Hepatocyte (in vitro differentiated cells): Measurements from ENCODE around the gene NDUFV1. TPM values are rescaled to one million over a fixed set of nuclear protein-coding genes. Genes with fewer than 3 reads are reported as not detected.

ENCODE experiments used
- DNase-seq: peaks from one replicate; pipeline ENCODE4 v3.0.0-alpha.2; 2016; ENCODE audit warnings: low spot score
- H2AFZ ChIP-seq: fragments of 200-600 bp; sonication (generic); 2 replicates; pipeline ENCODE4 v1.6.0; 2016; ENCODE audit warnings: antibody characterized with exemption, mild to moderate bottlenecking
- H3K27ac ChIP-seq: fragments of 200-600 bp; sonication (generic); 2 replicates; pipeline ENCODE4 v1.5.1; 2016; ENCODE audit warnings: mild to moderate bottlenecking
- H3K27me3 ChIP-seq: fragments of 200-600 bp; sonication (generic); 2 replicates; pipeline ENCODE4 v1.6.1; 2016
- H3K36me3 ChIP-seq: fragments of 200-600 bp; sonication (generic); replicated peaks from 2 replicates; pipeline ENCODE4 v1.5.1; 2016; ENCODE audit warnings: low read depth; ENCODE audit not compliant: insufficient read depth
- H3K4me1 ChIP-seq: fragments of 200-600 bp; sonication (generic); 2 replicates; pipeline ENCODE4 v1.5.1; 2016; ENCODE audit warnings: mild to moderate bottlenecking, moderate library complexity; ENCODE audit not compliant: insufficient read depth
- H3K4me2 ChIP-seq: fragments of 200-600 bp; sonication (generic); 2 replicates; pipeline ENCODE4 v1.6.0; 2016
- H3K4me3 ChIP-seq: fragments of 200-600 bp; sonication (generic); 2 replicates; pipeline ENCODE4 v1.5.1; 2016; ENCODE audit warnings: mild to moderate bottlenecking
- H3K79me2 ChIP-seq: fragments of 200-600 bp; sonication (generic); 2 replicates; pipeline ENCODE4 v1.6.0; 2017; ENCODE audit warnings: mild to moderate bottlenecking
- H3K9me2 ChIP-seq: fragments of 200-600 bp; sonication (generic); replicated peaks from 2 replicates; pipeline ENCODE4 v1.6.0; 2017; ENCODE audit warnings: mild to moderate bottlenecking; ENCODE audit not compliant: insufficient read depth
- H3K9me3 ChIP-seq: fragments of 200-600 bp; sonication (generic); 2 replicates; pipeline ENCODE4 v1.5.1; 2016; ENCODE audit warnings: low read depth, mild to moderate bottlenecking
- H4K20me1 ChIP-seq: fragments of 200-600 bp; sonication (generic); 2 replicates; pipeline ENCODE4 v1.6.0; 2016; ENCODE audit warnings: mild to moderate bottlenecking; ENCODE audit not compliant: insufficient read depth, poor library complexity, severe bottlenecking
- CTCF ChIP-seq: fragments of 200-600 bp; sonication (generic); IDR thresholded peaks from 2 replicates; pipeline ENCODE4 v1.5.1; 2016; ENCODE audit warnings: antibody characterized with exemption, mild to moderate bottlenecking; ENCODE audit not compliant: poor library complexity
- EZH2 ChIP-seq: fragments of 200-600 bp; sonication (generic); IDR thresholded peaks from 2 replicates; pipeline ENCODE4 v1.6.1; 2016; ENCODE audit warnings: antibody characterized with exemption, mild to moderate bottlenecking, borderline replicate concordance
- EZH2phosphoT487 ChIP-seq: fragments of 200-600 bp; sonication (generic); IDR thresholded peaks from one replicate; pipeline ENCODE4 v1.6.1; 2018; ENCODE audit warnings: antibody characterized with exemption, mild to moderate bottlenecking, low read depth, moderate library complexity; ENCODE audit not compliant: unreplicated experiment, severe bottlenecking
- WGBS: methylation state at CpG from one replicate; pipeline ENCODE4 v1.1.6; 2016; ENCODE audit warnings: low lambda C conversion rate; ENCODE audit errors: missing lambda C conversion rate; 5-methylcytosine and 5-hydroxymethylcytosine counted together
- polyA plus RNA-seq: library from polyadenylated mRNA; unstranded; fragments of >200 nt; fragmentation: Nextera tagmentation; extraction: Ambion mirVana; gene quantifications from 2 replicates; pipeline ENCODE4 v1.2.1, GENCODE V29; 2016
- total RNA-seq: library from RNA; depleted of rRNA; stranded (reverse); fragments of >200 nt; gene quantifications from 2 replicates; pipeline ENCODE4 v1.2.3, GENCODE V29; 2014

Gene NDUFV1
- total and polyA plus RNA-seq, 2 experiments from 2014 or later, result 194 to 226 TPM

GRCh38 chr11:67605231-67606011 is 1.3 kb upstream of the NDUFV1 start:
- no peaks in the 10 kb centered on the region for H3K9me2 ChIP-seq
- H4K20me1 ChIP-seq, result no peaks in the 10 kb centered on the region
- peak; percentile 46 for DNase-seq
- H3K79me2 ChIP-seq, result peaks cover 18% of the 10 kb centered on the region
- no peaks in the 10 kb centered on the region for H3K9me3 ChIP-seq
- peaks cover 15% of the 10 kb centered on the region for H3K4me1 ChIP-seq
- no peak overlapping the region for H3K4me3 ChIP-seq
- H3K36me3 ChIP-seq, result no peaks in the 10 kb centered on the region
- H3K27ac ChIP-seq, result peak overlapping the region; percentile 67
- TF ChIP-seq EZH2phosphoT487 (no peak), CTCF (no peak), EZH2 (no peak)
- no peak overlapping the region for H2AFZ ChIP-seq
- peak overlapping the region; percentile 78 for H3K4me2 ChIP-seq
- WGBS, result 57% methylated on average over 11 of the region's 11 CpGs
- no peaks in the 10 kb centered on the region for H3K27me3 ChIP-seq

- Histone ChIP-seq H3K9me2 (no peaks in the 10 kb centered on the region), H3K27ac (peak overlapping the region; percentile 67), H3K36me3 (no peaks in the 10 kb centered on the region), H2AFZ (peak overlapping the region; percentile 62), H3K79me2 (peaks cover 18% of the 10 kb centered on the region), H3K4me2 (peak overlapping the region; percentile 78), H3K27me3 (no peaks in the 10 kb centered on the region), H3K9me3 (no peaks in the 10 kb centered on the region), H3K4me1 (peaks cover 15% of the 10 kb centered on the region), H4K20me1 (no peaks in the 10 kb centered on the region), H3K4me3 (no peak overlapping the region)
- 54% methylated on average over 14 of the region's 17 CpGs for WGBS
- DNase-seq, result peak; percentile 46
- TF ChIP-seq EZH2phosphoT487 (no peak), EZH2 (no peak), CTCF (no peak)
Measured at GRCh38 chr11:67606093-67606491, 644 bp upstream of the NDUFV1 start.

- no peaks in the 10 kb centered on the region for H3K9me2 ChIP-seq
- TF ChIP-seq EZH2phosphoT487, result no peak
- no peak for TF ChIP-seq CTCF
- no peak for TF ChIP-seq EZH2
- no peak overlapping the region for H2AFZ ChIP-seq
- H3K4me2 ChIP-seq, result peak overlapping the region; percentile 93
- peaks cover 18% of the 10 kb centered on the region for H3K79me2 ChIP-seq
- peak overlapping the region; percentile 79 for H3K4me3 ChIP-seq
- H3K27me3 ChIP-seq, result no peaks in the 10 kb centered on the region
- H3K36me3 ChIP-seq, result no peaks in the 10 kb centered on the region
- DNase-seq, result no peak
- H3K4me1 ChIP-seq, result peaks cover 15% of the 10 kb centered on the region
- H3K27ac ChIP-seq, result no peak overlapping the region
- WGBS, result 63% methylated on average over 9 of the region's 9 CpGs
- no peaks in the 10 kb centered on the region for H3K9me3 ChIP-seq
- H4K20me1 ChIP-seq, result no peaks in the 10 kb centered on the region
Measured at GRCh38 chr11:67607507-67607906, 771 bp downstream of the NDUFV1 start.
